HepG2 (cell line): Measurements from ENCODE around the gene GPLD1. TPM values are rescaled to one million over a fixed set of nuclear protein-coding genes. Genes with fewer than 3 reads are reported as not detected.

Experiments
- CEBPB ChIP-seq: IDR thresholded peaks from 2 replicates; pipeline ENCODE4 v1.6.1; 2011; ENCODE audit warnings: low read depth, low read length, improper control_type of control experiment, borderline replicate concordance
- CREB3 ChIP-seq: sonication (generic); formaldehyde crosslinking; IDR thresholded peaks from 2 replicates; pipeline ENCODE4 v1.5.0; 2020; ENCODE audit warnings: missing genetic modification reagents
- DZIP1 ChIP-seq: sonication (generic); formaldehyde crosslinking; IDR thresholded peaks from 2 replicates; pipeline ENCODE4 v1.5.0; 2020; ENCODE audit warnings: mild to moderate bottlenecking, missing genetic modification reagents
- FIP1L1 ChIP-seq: fragments of 200-400 bp; formaldehyde crosslinking; IDR thresholded peaks from 2 replicates; pipeline ENCODE4 v1.6.1; 2018; ENCODE audit warnings: low read depth, mild to moderate bottlenecking, low read length, moderate library complexity, borderline replicate concordance; ENCODE audit not compliant: insufficient read depth
- KMT2A ChIP-seq: sonication (generic); formaldehyde crosslinking; IDR thresholded peaks from 2 replicates; pipeline ENCODE4 v1.4.0; 2020; ENCODE audit warnings: missing genetic modification reagents
- NBN ChIP-seq: fragments of 450-650 bp; conservative IDR thresholded peaks from 2 replicates; pipeline ENCODE4 v1.6.1; 2017
- NCOA2 ChIP-seq: sonication (generic); formaldehyde crosslinking; IDR thresholded peaks from 2 replicates; pipeline ENCODE4 v1.8.0; 2022; ENCODE audit warnings: inconsistent platforms
- PBX2 ChIP-seq: IDR thresholded peaks from 2 replicates; pipeline ENCODE4 v1.6.1; 2016; ENCODE audit warnings: control low read depth
- PLSCR1 ChIP-seq: sonication (generic); formaldehyde crosslinking; IDR thresholded peaks from 2 replicates; pipeline ENCODE4 v1.5.0; 2020; ENCODE audit warnings: missing genetic modification reagents, mild to moderate bottlenecking, borderline replicate concordance
- PTBP1 ChIP-seq: fragments of 200-400 bp; formaldehyde crosslinking; IDR thresholded peaks from 2 replicates; pipeline ENCODE4 v1.6.1; 2018; ENCODE audit warnings: low read length, low read depth; ENCODE audit not compliant: poor library complexity, severe bottlenecking
- SP4 ChIP-seq: sonication (generic); formaldehyde crosslinking; IDR thresholded peaks from 2 replicates; pipeline ENCODE4 v1.8.1; 2023; ENCODE audit warnings: mild to moderate bottlenecking, missing genetic modification reagents
- THAP11 ChIP-seq: IDR thresholded peaks from 2 replicates; pipeline ENCODE4 v1.6.1; 2016; ENCODE audit warnings: missing biosample characterization, missing genetic modification reagents
- TRIM24 ChIP-seq: sonication (generic); formaldehyde crosslinking; IDR thresholded peaks from 2 replicates; pipeline ENCODE4 v1.8.0; 2022; ENCODE audit warnings: mild to moderate bottlenecking, missing genetic modification reagents
- ZNF572 ChIP-seq: sonication (generic); formaldehyde crosslinking; IDR thresholded peaks from 2 replicates; pipeline ENCODE4 v1.5.1; 2020; ENCODE audit warnings: mild to moderate bottlenecking, missing genetic modification reagents
- ZNF772 ChIP-seq: sonication (generic); formaldehyde crosslinking; IDR thresholded peaks from 2 replicates; pipeline ENCODE4 v1.5.0; 2020; ENCODE audit warnings: mild to moderate bottlenecking, missing genetic modification reagents
- polyA plus RNA-seq, 8 experiments: library from polyadenylated mRNA; depleted of rRNA in 3 of 8; stranded (reverse) in 7 of 8; unstranded in 1 of 8; fragments of >200 nt; fragmentation: Illumina TruSeq in 4 of 8; extraction: Trizol in 4 of 8; gene quantifications; 2 replicates each; pipeline versions ENCODE4 v1.2.1 to v1.2.3, GENCODE V29; 2011 to 2016; ENCODE audit warnings: low read depth in 4 of 8, missing spikeins in 1 of 8, mixed read lengths in 1 of 8; ENCODE audit not compliant: insufficient read depth in 1 of 8
- total RNA-seq, 5 experiments: library from RNA; depleted of rRNA; stranded (reverse); fragments of >200 nt; fragmentation: Illumina TruSeq; extraction: Trizol; gene quantifications; 2 replicates each; pipeline ENCODE4 v1.2.3, GENCODE V29; 2016; ENCODE audit warnings: low read depth in 1 of 5
- TF ChIP-seq, protein P1 (sequence below), 2 experiments: sonication (generic) in 1 of 2; formaldehyde crosslinking in 1 of 2; IDR thresholded peaks; 2 replicates each; pipeline versions ENCODE4 v1.6.1 to v1.9.0; 2014 to 2022; ENCODE audit warnings: antibody characterized with exemption in 1 of 2, borderline replicate concordance in 1 of 2, inconsistent platforms in 1 of 2, low read depth in 1 of 2, missing genetic modification reagents in 1 of 2

GPLD1 gene
- total and polyA plus RNA-seq, 2 of the 13 experiments (the other 11 are each of a cell fraction or from before 2014, with no cell fraction given), result 6.2 to 7.6 TPM

- TF ChIP-seq PLSCR1 (CRISPR knock-in tag), result no peak
- no peak for TF ChIP-seq DZIP1 (CRISPR knock-in tag)
- peak; percentile 53; the same call in 1 of the 2 replicates for TF ChIP-seq ZNF772 (CRISPR knock-in tag)
- TF ChIP-seq PTBP1, result peak; percentile 87
- TF ChIP-seq CEBPB, result no peak
- TF ChIP-seq ZNF572 (CRISPR knock-in tag), result no peak
- no peak; the same call in 1 of the 2 replicates for TF ChIP-seq NCOA2
- TF ChIP-seq, protein P1, sequence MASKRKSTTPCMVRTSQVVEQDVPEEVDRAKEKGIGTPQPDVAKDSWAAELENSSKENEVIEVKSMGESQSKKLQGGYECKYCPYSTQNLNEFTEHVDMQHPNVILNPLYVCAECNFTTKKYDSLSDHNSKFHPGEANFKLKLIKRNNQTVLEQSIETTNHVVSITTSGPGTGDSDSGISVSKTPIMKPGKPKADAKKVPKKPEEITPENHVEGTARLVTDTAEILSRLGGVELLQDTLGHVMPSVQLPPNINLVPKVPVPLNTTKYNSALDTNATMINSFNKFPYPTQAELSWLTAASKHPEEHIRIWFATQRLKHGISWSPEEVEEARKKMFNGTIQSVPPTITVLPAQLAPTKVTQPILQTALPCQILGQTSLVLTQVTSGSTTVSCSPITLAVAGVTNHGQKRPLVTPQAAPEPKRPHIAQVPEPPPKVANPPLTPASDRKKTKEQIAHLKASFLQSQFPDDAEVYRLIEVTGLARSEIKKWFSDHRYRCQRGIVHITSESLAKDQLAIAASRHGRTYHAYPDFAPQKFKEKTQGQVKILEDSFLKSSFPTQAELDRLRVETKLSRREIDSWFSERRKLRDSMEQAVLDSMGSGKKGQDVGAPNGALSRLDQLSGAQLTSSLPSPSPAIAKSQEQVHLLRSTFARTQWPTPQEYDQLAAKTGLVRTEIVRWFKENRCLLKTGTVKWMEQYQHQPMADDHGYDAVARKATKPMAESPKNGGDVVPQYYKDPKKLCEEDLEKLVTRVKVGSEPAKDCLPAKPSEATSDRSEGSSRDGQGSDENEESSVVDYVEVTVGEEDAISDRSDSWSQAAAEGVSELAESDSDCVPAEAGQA (IDR thresholded peaks at IDR 0.05; ENCODE audit: low read depth), result 0 out of 2 replicates have a peak, but pooled peaks have one; percentile 19
- TF ChIP-seq, protein P1 (CRISPR knock-in tag; IDR thresholded peaks at IDR 0.05; ENCODE audit: borderline replicate concordance), result peak; percentile 89; the same call in 1 of the 2 replicates
- TF ChIP-seq TRIM24 (CRISPR knock-in tag), result no peak
- TF ChIP-seq NBN, result no peak
- TF ChIP-seq THAP11 (CRISPR knock-in tag), result no peak; the same call in 1 of the 2 replicates
- peak; percentile 93; the same call in 1 of the 2 replicates for TF ChIP-seq CREB3
- peak; percentile 84 for TF ChIP-seq KMT2A (CRISPR knock-in tag)
- TF ChIP-seq PBX2, result no peak
- 0 out of 2 replicates have a peak, but pooled peaks have one; percentile 18 for TF ChIP-seq SP4
- TF ChIP-seq FIP1L1, result no peak
These were observed 5.7 kb upstream of the GPLD1 start, which contains the start of gene ALDH5A1 (continued) for GRCh38 chr6:24494821-24495795.
